Glomerular endothelial cell (primary cell): ENCODE measurements around the gene BPIFB1. TPM values are rescaled to one million over a fixed set of nuclear protein-coding genes. Genes with fewer than 3 reads are reported as not detected.

ENCODE experiments used
- DNase-seq: peaks from one replicate; pipeline ENCODE4 v3.0.0-alpha.2; 2011; ENCODE audit warnings: low read depth, low spot score; ENCODE audit errors: extremely low read depth
- total RNA-seq: library from RNA; depleted of rRNA; stranded (reverse); fragments of >200 nt; gene quantifications from 2 replicates; pipeline ENCODE4 v1.2.3, GENCODE V29; 2015

BPIFB1 gene
- total RNA-seq, 1 donor from 2014 or later = not detected

GRCh38 chr20:33291830-33292355 is 8.9 kb downstream of the BPIFB1 start:
- DNase-seq = no peak

- DNase-seq = no peak
Observed at GRCh38 chr20:33296206-33296605, 13.2 kb downstream of the BPIFB1 start.

GRCh38 chr20:33298391-33298790 is 15.4 kb downstream of the BPIFB1 start:
- DNase-seq = no peak

GRCh38 chr20:33299111-33299603 is 16.1 kb downstream of the BPIFB1 start:
- no peak for DNase-seq

- DNase-seq = no peak
Observed at GRCh38 chr20:33301192-33301930, 18.3 kb downstream of the BPIFB1 start.

GRCh38 chr20:33303595-33303994 is 20.6 kb downstream of the BPIFB1 start:
- no peak for DNase-seq

GRCh38 chr20:33304046-33304445 is 21.0 kb downstream of the BPIFB1 start:
- no peak for DNase-seq

- DNase-seq = no peak
Observed at GRCh38 chr20:33305589-33306057, 22.6 kb downstream of the BPIFB1 start.

- DNase-seq = no peak
Observed at GRCh38 chr20:33306228-33306627, 23.2 kb downstream of the BPIFB1 start.

- no peak for DNase-seq
Observed at GRCh38 chr20:33306807-33307206, 23.8 kb downstream of the BPIFB1 start.

GRCh38 chr20:33308668-33309067 is 25.7 kb downstream of the BPIFB1 start:
- no peak for DNase-seq

- DNase-seq = no peak
Observed at GRCh38 chr20:33309631-33310030, 26.6 kb downstream of the BPIFB1 start.

GRCh38 chr20:33310327-33310899 is 27.4 kb downstream of the BPIFB1 start:
- DNase-seq = no peak

GRCh38 chr20:33311011-33311410 is 28.0 kb downstream of the BPIFB1 start:
- DNase-seq = no peak

GRCh38 chr20:33311996-33312395 is 29.0 kb downstream of the BPIFB1 start:
- no peak for DNase-seq

- DNase-seq = no peak
Observed at GRCh38 chr20:33312583-33312982, 29.6 kb downstream of the BPIFB1 start.

GRCh38 chr20:33313686-33314314 is 30.8 kb downstream of the BPIFB1 start:
- no peak for DNase-seq

- no peak for DNase-seq
Observed at GRCh38 chr20:33316343-33316742, 33.3 kb downstream of the BPIFB1 start.

- no peak for DNase-seq
Observed at GRCh38 chr20:33316958-33317357, 33.9 kb downstream of the BPIFB1 start.

- DNase-seq = no peak
Observed at GRCh38 chr20:33317424-33318095, 34.5 kb downstream of the BPIFB1 start.

GRCh38 chr20:33318096-33318429 is 35.0 kb downstream of the BPIFB1 start:
- DNase-seq = no peak
